GM18868 (cell line): ENCODE results near the gene INPP5E.

ENCODE experiments used
- ATAC-seq: cut with Tn5 transposase; IDR thresholded peaks from one replicate; pipeline ENCODE4 v1.9.1; 2021; ENCODE audit warnings: mild to moderate bottlenecking, moderate library complexity; ENCODE audit not compliant: unreplicated experiment

INPP5E gene

GRCh38 chr9:136391737-136392537 is 47.7 kb downstream of the INPP5E start:
- no peak for ATAC-seq

GRCh38 chr9:136389396-136389795 is 50.2 kb downstream of the INPP5E start:
- no peak for ATAC-seq

GRCh38 chr9:136387217-136387616 is 52.4 kb downstream of the INPP5E start:
- ATAC-seq, result no peak

GRCh38 chr9:136386018-136386417 is 53.6 kb downstream of the INPP5E start:
- no peak for ATAC-seq

GRCh38 chr9:136385015-136385414 is 54.6 kb downstream of the INPP5E start:
- ATAC-seq, result no peak

GRCh38 chr9:136383436-136383835 is 56.2 kb downstream of the INPP5E start:
- ATAC-seq, result no peak

- no peak for ATAC-seq
These were observed 57.6 kb downstream of the INPP5E start for GRCh38 chr9:136381966-136382513.

GRCh38 chr9:136381311-136381710 is 58.3 kb downstream of the INPP5E start:
- ATAC-seq, result no peak

GRCh38 chr9:136380381-136380780 is 59.3 kb downstream of the INPP5E start:
- no peak for ATAC-seq

GRCh38 chr9:136379891-136380290 is 59.8 kb downstream of the INPP5E start:
- ATAC-seq, result no peak

- ATAC-seq, result no peak
These were observed 60.2 kb downstream of the INPP5E start for GRCh38 chr9:136379401-136379800.

GRCh38 chr9:136379003-136379287 is 60.7 kb downstream of the INPP5E start:
- ATAC-seq, result no peak
